ENCODE data around the gene FOSL1.
A peak's percentile ranks its signal among the peaks of the same experiment; 100 is the strongest.

Gene FOSL1

GRCh38 chr11:65861533-65862183 is 38.5 kb downstream of the FOSL1 start:
- DNase-seq = no peak

DNA sequence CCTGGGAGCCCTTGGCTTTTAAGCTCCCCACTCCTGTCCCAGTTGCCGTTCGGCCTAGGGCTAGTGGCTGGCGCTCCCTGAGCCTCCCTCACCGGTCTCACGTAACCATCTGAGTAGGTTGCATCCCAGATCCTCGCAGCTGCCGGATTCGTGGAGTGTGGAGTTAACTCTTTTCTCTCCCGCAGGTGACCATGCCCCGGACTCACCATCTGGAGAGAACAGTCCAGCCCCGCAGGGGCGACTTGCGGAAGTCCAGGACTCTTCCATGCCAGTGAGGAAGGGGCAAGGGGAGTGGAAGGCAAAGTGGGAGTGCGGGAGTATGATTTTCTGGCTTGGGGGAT is 39.1 kb downstream of the FOSL1 start:
- DNase-seq = no peak

DNA sequence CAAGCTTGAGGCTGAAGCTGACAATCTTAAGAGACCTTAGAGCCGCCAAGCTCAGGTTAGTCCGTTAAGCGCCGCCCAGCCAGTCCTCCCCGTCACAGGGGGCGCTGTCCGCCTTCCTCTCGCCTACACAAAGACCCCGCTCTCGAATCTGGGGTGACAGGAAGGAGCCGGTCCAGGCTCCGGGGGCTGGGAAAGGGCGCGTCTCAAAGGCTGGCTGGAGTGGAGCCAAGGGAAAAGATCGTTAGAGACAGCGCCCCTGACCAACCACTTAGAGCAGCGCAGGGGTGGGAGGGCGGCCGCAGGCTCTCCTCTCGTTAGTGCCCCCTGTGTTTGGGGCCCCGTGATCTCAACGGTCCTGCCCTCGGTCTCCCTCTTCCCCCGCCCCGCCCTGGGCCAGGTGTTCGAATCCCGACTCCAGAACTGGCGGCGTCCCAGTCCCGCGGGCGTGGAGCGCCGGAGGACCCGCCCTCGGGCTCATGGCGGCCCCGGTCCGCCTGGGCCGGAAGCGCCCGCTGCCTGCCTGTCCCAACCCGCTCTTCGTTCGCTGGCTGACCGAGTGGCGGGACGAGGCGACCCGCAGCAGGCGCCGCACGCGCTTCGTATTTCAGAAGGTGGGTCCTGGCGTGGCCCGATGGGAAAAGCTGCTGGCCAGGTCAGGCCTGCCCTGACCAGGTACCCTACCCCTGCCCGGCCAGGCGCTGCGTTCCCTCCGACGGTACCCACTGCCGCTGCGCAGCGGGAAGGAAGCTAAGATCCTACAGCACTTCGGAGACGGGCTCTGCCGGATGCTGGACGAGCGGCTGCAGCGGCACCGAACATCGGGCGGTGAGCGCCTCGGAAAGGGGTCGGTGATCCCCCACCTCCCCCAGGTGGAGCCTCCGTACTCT is 39.7 kb downstream of the FOSL1 start, which contains the start of gene MUS81:
MUS81 (plus strand) TSS at position 156 of the 887 bp plus-strand sequence; CDS start at position 477, 321 bp downstream.
- peak; percentile 95 to 96 for DNase-seq

DNA sequence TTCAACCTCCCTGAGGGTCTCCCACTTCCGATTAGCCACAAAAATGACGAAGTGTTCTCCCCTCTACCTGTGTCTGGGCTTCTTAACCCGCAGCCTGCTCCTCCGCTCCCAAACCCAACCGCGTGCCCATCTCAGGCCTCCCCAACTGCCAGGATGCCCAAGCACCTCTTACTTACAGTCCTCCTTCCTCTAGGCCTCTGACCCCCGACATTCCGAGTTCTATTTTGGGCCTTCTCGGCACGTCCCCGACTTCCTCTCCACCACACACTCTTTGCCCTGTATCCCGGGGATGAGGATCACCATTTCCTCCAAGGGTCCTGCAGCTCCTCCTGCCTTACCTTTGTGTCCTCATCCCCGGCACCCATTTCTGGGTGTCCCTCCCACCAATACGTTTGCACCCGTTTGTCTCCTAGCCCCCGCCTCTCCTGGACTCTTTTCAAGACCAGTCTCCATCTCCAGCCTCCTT is 40.3 kb downstream of the FOSL1 start:
- DNase-seq = no peak

- peak; percentile 97 for DNase-seq
Observed at GRCh38 chr11:65859095-65859811, 40.9 kb downstream of the FOSL1 start.

GRCh38 chr11:65858681-65859087 is 41.5 kb downstream of the FOSL1 start:
- DNase-seq = no peak

GRCh38 chr11:65857853-65858680 is 42.1 kb downstream of the FOSL1 start, which contains the start of gene CFL1:
Gene CFL1, minus strand, starts transcription at chr11:65858180. Its CDS starts 81 bp downstream, at chr11:65858099.
- DNase-seq = peak; percentile 97 to 98

GRCh38 chr11:65857500-65857852 is 42.7 kb downstream of the FOSL1 start:
- peak; percentile 35 to 65 for DNase-seq

DNA sequence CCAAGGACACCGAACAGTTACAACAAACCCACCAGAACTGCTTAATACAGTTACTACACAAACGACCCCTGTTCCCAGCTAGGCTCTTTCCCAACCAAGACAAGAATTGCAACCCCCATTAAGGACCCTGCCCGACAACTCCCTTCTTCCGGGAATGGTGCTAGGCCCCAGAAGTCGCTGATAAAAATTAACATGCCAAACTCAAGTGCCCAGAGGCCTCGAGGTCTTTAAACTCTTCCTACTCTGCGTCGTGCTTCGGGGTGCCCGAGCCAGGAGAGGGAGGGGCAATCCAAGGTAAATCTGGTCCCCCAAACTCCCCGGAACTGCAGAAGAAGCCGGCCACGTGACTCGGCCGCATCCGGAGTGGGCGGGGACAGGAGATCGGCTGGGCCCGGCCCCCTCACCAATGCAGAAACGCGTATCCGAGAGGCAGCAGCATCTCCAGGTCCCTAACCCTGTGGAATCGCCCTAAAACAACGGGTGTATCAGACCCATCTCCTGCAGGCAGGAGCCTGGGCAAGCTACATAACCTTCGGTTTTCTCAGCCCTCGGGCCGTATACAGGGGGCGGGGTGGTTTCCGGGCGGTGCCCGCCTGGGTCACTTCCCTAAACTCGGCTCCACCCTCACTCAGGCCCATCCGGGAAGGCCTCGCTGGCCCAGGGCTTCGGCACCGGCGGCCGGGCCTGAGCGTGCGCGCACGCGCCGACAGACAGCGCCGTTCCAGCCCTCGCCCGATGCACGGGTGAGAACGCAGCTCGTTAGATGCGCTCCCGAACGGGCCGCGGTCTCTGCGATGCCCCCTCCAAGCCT is 43.3 kb downstream of the FOSL1 start:
- DNase-seq = peak; percentile 85 to 87

GRCh38 chr11:65855927-65856363 is 44.2 kb downstream of the FOSL1 start:
- DNase-seq = no peak

- DNase-seq = no peak
Observed at GRCh38 chr11:65854852-65855837, 45.0 kb downstream of the FOSL1 start.

DNA sequence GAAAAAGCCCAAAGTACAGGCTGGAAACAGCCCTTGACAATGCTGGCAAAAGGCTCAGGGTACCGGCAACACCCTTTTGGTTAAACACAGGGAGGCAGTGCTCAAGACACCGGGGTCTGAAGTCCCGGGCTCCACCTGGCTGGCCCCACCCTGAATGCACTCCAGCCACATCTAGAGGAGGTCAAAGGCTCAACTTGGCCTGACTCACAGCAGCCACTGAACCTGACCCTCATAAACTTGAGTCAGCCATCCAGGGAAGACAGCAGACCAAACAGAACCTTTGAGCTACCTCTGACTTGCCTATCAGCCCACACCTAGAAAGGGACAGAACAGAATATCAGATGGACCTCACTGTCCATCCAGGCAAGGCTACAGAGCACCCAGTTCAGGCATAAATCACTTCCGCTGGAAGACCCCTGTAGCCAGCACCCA is 46.0 kb downstream of the FOSL1 start:
- DNase-seq = no peak

DNA sequence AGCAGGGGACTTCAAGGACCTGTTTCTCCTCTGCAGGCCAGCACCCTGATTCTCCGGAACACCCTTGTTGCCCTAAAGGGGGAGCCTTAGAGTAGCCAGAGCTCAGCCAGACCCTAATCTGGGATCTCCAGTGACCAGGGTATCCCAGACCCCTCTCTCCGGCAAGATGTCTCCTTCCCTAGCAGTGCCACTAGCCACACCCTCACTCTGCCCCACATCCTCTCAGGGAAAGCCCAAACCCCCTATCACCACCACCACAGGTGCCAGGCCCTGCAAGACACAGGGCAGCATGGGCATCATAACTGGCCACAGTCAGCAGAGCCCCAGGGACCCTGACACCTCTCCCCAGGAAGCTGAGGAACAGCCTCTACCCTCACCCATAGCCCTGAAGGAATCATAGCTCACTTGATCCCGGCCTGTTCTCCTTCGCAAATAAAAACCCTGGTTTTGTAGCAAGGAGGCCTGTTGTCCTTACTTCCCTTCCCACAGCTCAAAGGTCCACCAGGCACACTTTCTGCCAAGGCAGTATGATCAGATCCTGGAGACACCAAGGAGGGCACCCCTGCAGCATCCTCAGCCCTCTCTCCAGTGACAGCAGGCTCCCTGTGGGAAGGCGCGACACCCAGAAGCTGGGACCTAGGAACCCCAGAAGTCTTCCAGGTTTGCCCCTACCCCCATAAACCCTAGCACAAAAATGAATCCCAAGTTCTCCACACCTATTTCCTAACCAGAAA is 46.8 kb downstream of the FOSL1 start:
- DNase-seq = no peak

DNA sequence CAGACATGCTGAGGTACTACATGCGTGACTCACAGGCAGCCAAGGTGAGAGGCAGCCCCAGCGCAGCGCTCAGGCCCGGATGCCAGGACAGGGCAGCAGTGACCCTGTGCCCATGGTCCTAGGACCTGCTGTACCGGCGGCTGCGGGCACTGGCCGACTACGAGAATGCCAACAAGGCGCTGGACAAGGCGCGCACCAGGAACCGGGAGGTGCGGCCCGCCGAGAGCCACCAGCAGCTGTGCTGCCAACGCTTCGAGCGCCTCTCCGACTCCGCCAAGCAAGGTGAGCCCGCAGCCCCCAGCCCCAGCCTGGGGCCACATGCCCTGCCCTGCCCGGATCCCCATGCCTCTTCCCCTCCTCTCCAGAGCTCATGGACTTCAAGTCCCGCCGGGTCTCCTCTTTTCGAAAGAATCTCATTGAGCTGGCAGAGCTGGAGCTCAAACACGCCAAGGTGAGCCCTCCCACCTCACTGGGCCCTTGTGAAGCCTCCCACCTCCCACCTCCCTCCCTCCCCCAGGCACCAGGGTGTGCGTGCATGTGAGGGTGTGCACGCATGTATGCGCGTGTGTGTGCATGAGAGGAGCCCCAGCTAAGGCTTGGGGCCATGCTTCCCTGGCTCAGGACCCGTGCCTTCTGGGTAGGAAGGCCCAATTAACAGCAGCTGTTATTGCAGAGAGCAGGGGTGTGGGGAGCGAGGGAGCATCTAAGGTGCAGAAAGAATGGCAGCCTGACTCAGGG is 47.5 kb downstream of the FOSL1 start:
- no peak for DNase-seq

- no peak for DNase-seq
Observed at GRCh38 chr11:65851811-65852507, 48.2 kb downstream of the FOSL1 start.

DNA sequence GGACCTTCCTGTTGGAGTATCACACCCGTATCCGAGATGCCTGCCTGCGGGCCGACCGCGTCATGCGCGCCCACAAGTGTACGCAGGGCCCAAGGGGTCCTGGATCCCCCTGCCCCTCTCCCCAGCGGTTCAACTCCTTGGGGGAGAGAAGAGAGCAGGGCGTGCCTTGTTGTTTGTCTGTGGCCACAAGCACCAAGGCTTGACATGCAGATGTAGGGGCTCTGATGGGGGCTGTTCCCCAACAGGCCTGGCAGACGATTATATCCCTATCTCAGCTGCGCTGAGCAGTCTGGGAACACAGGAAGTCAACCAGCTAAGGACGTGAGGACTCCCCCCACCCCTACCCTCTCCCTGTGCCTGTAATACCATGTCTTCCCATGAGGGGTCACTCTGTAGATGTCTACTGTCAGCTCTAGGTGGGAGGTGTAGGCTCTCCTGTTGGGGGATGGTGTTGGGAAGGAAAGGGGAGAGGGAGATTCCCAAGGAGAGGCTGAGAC is 49.1 kb downstream of the FOSL1 start:
- peak in 1 of 2 donors; percentile 39 for DNase-seq

- no peak for DNase-seq
Observed at GRCh38 chr11:65850217-65851082, 49.7 kb downstream of the FOSL1 start.
